Heart left ventricle (tissue), 16 donors: Measurements from ENCODE around the gene RASD2. TPM values are rescaled to one million over a fixed set of nuclear protein-coding genes. Genes with fewer than 3 reads are reported as not detected.
A peak's percentile ranks its signal among the peaks of the same experiment; 100 is the strongest.

Source experiments
- ATAC-seq, 4 donors: fragments of 200-7000 bp; cut with Tn5 transposase; one replicate each; pipeline ENCODE4 v1.9.1; 2020 to 2022; ENCODE audit warnings: moderate library complexity in 4 of 4, mild to moderate bottlenecking in 3 of 4, moderate number of reproducible peaks in 1 of 4
- DNase-seq, 5 donors: peaks; one replicate each; pipeline ENCODE4 v3.0.0-alpha.2; 2020
- H3K27ac ChIP-seq, 12 donors: fragments of 200-600 bp; sonication (generic) in 4 of 12; one replicate each; pipeline versions ENCODE4 v1.5.0 to v1.8.0; 2016 to 2022; ENCODE audit warnings: mild to moderate bottlenecking in 2 of 12
- H3K27me3 ChIP-seq, 9 donors: fragments of 200-600 bp; sonication (generic) in 2 of 9; one replicate each; pipeline versions ENCODE4 v1.5.1 to v1.8.0; 2016 to 2022; ENCODE audit warnings: mild to moderate bottlenecking in 3 of 9
- H3K36me3 ChIP-seq, 9 donors: fragments of 200-600 bp; sonication (generic) in 2 of 9; one replicate each; pipeline versions ENCODE4 v1.5.0 to v1.8.0; 2018 to 2022; ENCODE audit warnings: mild to moderate bottlenecking in 2 of 9
- H3K4me1 ChIP-seq, 12 donors: fragments of 200-600 bp; sonication (generic) in 4 of 12; one replicate each; pipeline versions ENCODE4 v1.5.0 to v1.8.0; 2016 to 2022; ENCODE audit warnings: mild to moderate bottlenecking in 3 of 12
- H3K4me3 ChIP-seq, 12 donors: fragments of 200-600 bp; sonication (generic) in 4 of 12; one replicate each; pipeline versions ENCODE4 v1.5.0 to v1.8.0; 2017 to 2022; ENCODE audit warnings: mild to moderate bottlenecking in 9 of 12, moderate library complexity in 4 of 12
- H3K9me3 ChIP-seq, 12 donors: fragments of 200-600 bp; sonication (generic) in 4 of 12; one replicate each; pipeline versions ENCODE4 v1.5.0 to v1.8.0; 2016 to 2022; ENCODE audit warnings: mild to moderate bottlenecking in 1 of 12
- CTCF ChIP-seq, 12 donors: fragments of 200-600 bp; sonication (generic) in 4 of 12; IDR thresholded peaks; one replicate each; pipeline versions ENCODE4 v1.5.0 to v1.8.0; 2018 to 2022; ENCODE audit warnings: antibody characterized with exemption in 12 of 12, mild to moderate bottlenecking in 5 of 12
- POLR2A ChIP-seq, 2 donors: fragments of 450-650 bp; IDR thresholded peaks; one replicate each; pipeline ENCODE4 v1.6.1; 2017; ENCODE audit warnings: antibody characterized with exemption in 2 of 2, mild to moderate bottlenecking in 2 of 2, moderate library complexity in 2 of 2
- WGBS, 4 donors: extraction: QIAGEN DNeasy Blood & Tissue Kit in 2 of 4; methylation state at CpG; one replicate each; pipeline versions ENCODE4 v1.1.5 to v1.1.7; 2013 to 2018; 5-methylcytosine and 5-hydroxymethylcytosine counted together
- intact Hi-C, 10 donors: fragments of 100-400 bp; cut with DNase I; formaldehyde crosslinking; loops; one replicate each; pipeline versions ENCODE4 v1.11.1 to v1.14.2; 2022
- polyA plus RNA-seq, 2 donors: library from polyadenylated mRNA; stranded (reverse); fragments of 200-250 nt; gene quantifications; one replicate each; pipeline ENCODE4 v1.2.3, GENCODE V29; 2013
- total RNA-seq, 9 donors: library from RNA; depleted of rRNA in 2 of 9; stranded (reverse); fragments of >200 nt in 2 of 9; fragmentation: NEBNext Ultra II Directional in 3 of 9; extraction: Animal tissue kit (Norgen Biotek cat#: 25700) in 3 of 9; gene quantifications; one replicate each; pipeline versions ENCODE4 v1.1.0 to v1.2.4, GENCODE V29; 2016 to 2023
- donor health status: ischemic (EF 13 %, LVEDD 7.1; RV severe dilation, severe dysfunction).
- donor health status: healthy with polysubstance abuse.
- donor health status: DM: no; HTN: yes; CAD: no.
- donor health status: DM: no; HTN: no; CAD: no.
- donor health status: ischemic (EF 25% LVEDD 6.9; RV normal size, moderate dysfunction).
- donor health status: ischemic (EF 25% LVEDD 5.7; RV mildly dilated, moderate dysfunction).
- donor health status: healthy.
- donor health status: DM: yes; HTN: yes; CAD: no.
- donor health status: ischemic (EF 35%, LVEDD 5.7; RV mildly dilated, moderate dysfunction).
- donor health status: nonischemic (EF 11% LVEDD 7.7; RV severe dilation, severe dysfunction).
- donor health status: DM: yes; HTN: yes; CAD: no.
- donor health status: PGD.
- donor health status: ischemic (EF 29% LVEDD 5.4; RV normal size, mild dysfunction).
- donor health status: nonischemic (EF 23%, LVEDD 6.1; RV moderate dilation, normal function).

The RASD2 gene
- total and polyA plus RNA-seq, 11 donors: 1.4 to 10.5 (median 5.0) TPM

- peak overlapping the region in 5 of 12 donors; percentile 24 to 83 (median 68) for H3K27ac ChIP-seq
- ATAC-seq: no peak
- peaks cover 3 to 45% (median 16%) of the 10 kb centered on the region in 12 donors for H3K4me1 ChIP-seq
- H3K27me3 ChIP-seq: peaks cover 0 to 36% (median 0%) of the 10 kb centered on the region in 9 donors
- no peaks in the 10 kb centered on the region for H3K36me3 ChIP-seq
- no peak for TF ChIP-seq CTCF (IDR thresholded peaks at IDR 0.05)
- TF ChIP-seq POLR2A (IDR thresholded peaks at IDR 0.05): no peak
- peak overlapping the region in 10 of 12 donors; percentile 14 to 70 (median 59) for H3K4me3 ChIP-seq
- DNase-seq: no peak
- no peaks in the 10 kb centered on the region for H3K9me3 ChIP-seq
- intact Hi-C loops: loop anchor here in 1 of 10 donors (5.0 to 10.0 kb wide), 2 partner anchors 70 to 82 kb away; no protein-coding TSS in a partner anchor
- WGBS, 4 donors: 52 to 69% (median 56%) methylated on average over 11 to 13 of the region's 13 CpGs
Measured at GRCh38 chr22:35542157-35542938, 1.7 kb downstream of the RASD2 start.

- Histone ChIP-seq H3K36me3 (no peaks in the 10 kb centered on the region), H3K27me3 (peaks cover 0 to 36% (median 0%) of the 10 kb centered on the region in 9 donors), H3K4me1 (peaks cover 3 to 45% (median 16%) of the 10 kb centered on the region in 12 donors), H3K4me3 (peak overlapping the region in 10 of 12 donors; percentile 14 to 70 (median 59)), H3K9me3 (no peaks in the 10 kb centered on the region), H3K27ac (peak overlapping the region in 2 of 12 donors; percentile 68 to 83)
- ATAC-seq (no peak), DNase-seq (no peak)
- intact Hi-C loops: loop anchor here in 1 of 10 donors (5.0 to 10.0 kb wide), 2 partner anchors 71 to 82 kb away; no protein-coding TSS in a partner anchor
- TF ChIP-seq CTCF (IDR thresholded peaks at IDR 0.05) (no peak), POLR2A (IDR thresholded peaks at IDR 0.05) (no peak)
- 46 to 65% (median 61%) methylated on average over 4 to 6 of the region's 6 CpGs for WGBS, 4 donors
Measured at GRCh38 chr22:35542939-35543516, 2.4 kb downstream of the RASD2 start.

GRCh38 chr22:35543702-35544101, 3.1 kb downstream of the RASD2 start:
- H3K9me3 ChIP-seq: no peaks in the 10 kb centered on the region
- H3K4me1 ChIP-seq: peaks cover 3 to 47% (median 17%) of the 10 kb centered on the region in 12 donors
- no peak for DNase-seq
- peak overlapping the region in 5 of 12 donors; percentile 58 to 70 (median 59) for H3K4me3 ChIP-seq
- TF ChIP-seq CTCF (IDR thresholded peaks at IDR 0.05) (no peak), POLR2A (IDR thresholded peaks at IDR 0.05) (no peak)
- intact Hi-C loops: loop anchor here in 1 of 10 donors (5.0 to 10.0 kb wide), 2 partner anchors 71 to 81 kb away; no protein-coding TSS in a partner anchor
- peak overlapping the region in 1 of 12 donors; percentile 83 for H3K27ac ChIP-seq
- H3K36me3 ChIP-seq: no peaks in the 10 kb centered on the region
- 41 to 49% (median 45%) methylated on average over 3 of the region's 3 CpGs for WGBS, 4 donors
- no peak for ATAC-seq
- peaks cover 0 to 32% (median 0%) of the 10 kb centered on the region in 9 donors for H3K27me3 ChIP-seq

- 9 to 17% (median 11%) methylated on average over 2 to 3 of the region's 3 CpGs for WGBS, 4 donors
- TF ChIP-seq CTCF (IDR thresholded peaks at IDR 0.05) (no peak), POLR2A (IDR thresholded peaks at IDR 0.05) (no peak)
- H3K27ac ChIP-seq: peak overlapping the region in 3 of 12 donors; percentile 31 to 83 (median 44)
- intact Hi-C loops: loop anchor here in 1 of 10 donors (5.0 to 10.0 kb wide), 2 partner anchors 72 to 81 kb away; no protein-coding TSS in a partner anchor
- ATAC-seq (no peak), DNase-seq (no peak)
- peaks cover 0 to 32% (median 0%) of the 10 kb centered on the region in 9 donors for H3K27me3 ChIP-seq
- H3K4me1 ChIP-seq: peaks cover 3 to 51% (median 20%) of the 10 kb centered on the region in 12 donors
- H3K4me3 ChIP-seq: peak overlapping the region in 3 of 12 donors; percentile 7 to 59 (median 13)
- no peaks in the 10 kb centered on the region for H3K9me3 ChIP-seq
- H3K36me3 ChIP-seq: no peaks in the 10 kb centered on the region
Measured at GRCh38 chr22:35544189-35544588, 3.6 kb downstream of the RASD2 start.
